Activated T-cell treated with anti-CD3 and anti-CD28 coated beads, Interleukin-2, amount 50 U/mL, for 72 hours (primary cell): Measurements from ENCODE around the gene DCP1A. TPM values are rescaled to one million over a fixed set of nuclear protein-coding genes. Genes with fewer than 3 reads are reported as not detected.
"Not testable (repeated sequence)": the region's sequence is repeated elsewhere in the genome, so short reads cannot be mapped to it uniquely, and the experiment has no call there.

Experiments
- ATAC-seq, 2 donors: fragments of 150-1000 bp; cut with Tn5 transposase; replicated peaks in 1 of 2; 2 replicates each; pipeline ENCODE4 v1.10.0; 2021; ENCODE audit warnings: moderate library complexity in 2 of 2, mild to moderate bottlenecking in 1 of 2
- DNase-seq, 2 donors: peaks; one replicate each; pipeline ENCODE4 v3.0.0; 2021 to 2022; ENCODE audit warnings: mixed read lengths in 1 of 2
- H3K27ac Mint-ChIP-seq: one replicate; pipeline ENCODE4 v1.8.0; 2022; ENCODE audit warnings: mild to moderate bottlenecking, moderate library complexity, mixed read lengths
- H3K27me3 Mint-ChIP-seq: one replicate; pipeline ENCODE4 v1.8.0; 2022; ENCODE audit warnings: low read depth, mixed read lengths
- H3K36me3 Mint-ChIP-seq, 2 donors: one replicate each; pipeline ENCODE4 v1.8.0; 2022; ENCODE audit warnings: mixed read lengths in 2 of 2, mild to moderate bottlenecking in 1 of 2; ENCODE audit not compliant: insufficient read depth in 2 of 2
- H3K4me1 Mint-ChIP-seq: one replicate; pipeline ENCODE4 v1.8.0; 2022; ENCODE audit warnings: low read depth, mixed read lengths
- H3K4me3 Mint-ChIP-seq, 2 donors: one replicate each; pipeline ENCODE4 v1.8.0; 2022; ENCODE audit warnings: mild to moderate bottlenecking in 2 of 2, mixed read lengths in 2 of 2, moderate library complexity in 2 of 2
- H3K9me3 Mint-ChIP-seq, 2 donors: one replicate each; pipeline ENCODE4 v1.8.0; 2022; ENCODE audit warnings: mixed read lengths in 2 of 2
- total RNA-seq, 2 donors: library from RNA; stranded (reverse); gene quantifications; one replicate each; pipeline ENCODE4 v1.2.3, GENCODE V29; 2022

Gene DCP1A
- total RNA-seq, 2 donors from 2014 or later, result 47.1 to 51.3 TPM

- peak; percentile 85 to 86 for DNase-seq
- Mint-ChIP-seq H3K27me3 (no peaks in the 10 kb centered on the region), H3K4me1 (peaks cover 37% of the 10 kb centered on the region), H3K27ac (peak within 1 kb of the TSS; percentile 77), H3K36me3 (peaks cover 2% of the 10 kb centered on the region in 2 donors), H3K9me3 (no peaks in the 10 kb centered on the region), H3K4me3 (peak within 1 kb of the TSS; percentile 92 to 95)
- peak; percentile 82 to 86 for ATAC-seq
Measured at GRCh38 chr3:53255775-53256703, 91.3 kb downstream of the DCP1A start, which contains the start of gene TKT. Gene TKT (minus strand): TSS chr3:53256022. CDS start chr3:53255942, 80 bp downstream.

GRCh38 chr3:53255423-53255774 is 91.9 kb downstream of the DCP1A start:
- peaks cover 2% of the 10 kb centered on the region in 2 donors for H3K36me3 Mint-ChIP-seq
- no peaks in the 10 kb centered on the region for H3K27me3 Mint-ChIP-seq
- H3K4me1 Mint-ChIP-seq, result peaks cover 41% of the 10 kb centered on the region
- DNase-seq, result peak; percentile 56 to 57
- H3K9me3 Mint-ChIP-seq, result no peaks in the 10 kb centered on the region
- peak overlapping the region; percentile 92 to 95 for H3K4me3 Mint-ChIP-seq
- peak; percentile 73 to 78 for ATAC-seq
- H3K27ac Mint-ChIP-seq, result peak overlapping the region; percentile 77

- Mint-ChIP-seq H3K9me3 (no peaks in the 10 kb centered on the region), H3K4me1 (peaks cover 47% of the 10 kb centered on the region), H3K36me3 (peaks cover 2% of the 10 kb centered on the region in 2 donors), H3K27ac (peak overlapping the region; percentile 77), H3K4me3 (peak overlapping the region; percentile 92 to 95), H3K27me3 (no peaks in the 10 kb centered on the region)
- DNase-seq (peak; percentile 64 to 74), ATAC-seq (peak; percentile 49 to 64)
Measured at GRCh38 chr3:53254509-53255422, 92.6 kb downstream of the DCP1A start.

- H3K4me1 Mint-ChIP-seq, result peaks cover 50% of the 10 kb centered on the region
- DNase-seq, result peak in 1 of 2 donors; percentile 25
- peak overlapping the region; percentile 50 for H3K27ac Mint-ChIP-seq
- H3K27me3 Mint-ChIP-seq, result no peaks in the 10 kb centered on the region
- H3K4me3 Mint-ChIP-seq, result peak overlapping the region; percentile 92 to 95
- no peaks in the 10 kb centered on the region for H3K9me3 Mint-ChIP-seq
- peaks cover 2% of the 10 kb centered on the region in 2 donors for H3K36me3 Mint-ChIP-seq
- ATAC-seq, result no peak
Measured at GRCh38 chr3:53253707-53254508, 93.4 kb downstream of the DCP1A start.

GRCh38 chr3:53252947-53253322 is 94.4 kb downstream of the DCP1A start:
- H3K27me3 Mint-ChIP-seq, H3K9me3 Mint-ChIP-seq, ATAC-seq, H3K36me3 Mint-ChIP-seq, DNase-seq: not testable (repeated sequence)
- Mint-ChIP-seq H3K4me3 (peak overlapping the region; percentile 74 to 95), H3K4me1 (peaks cover 55% of the 10 kb centered on the region), H3K27ac (peak overlapping the region; percentile 80)

GRCh38 chr3:53252096-53252946 is 95.0 kb downstream of the DCP1A start:
- Mint-ChIP-seq H3K4me3 (peak overlapping the region; percentile 74 to 95), H3K36me3 (peaks cover 2% of the 10 kb centered on the region in 2 donors), H3K4me1 (peaks cover 60% of the 10 kb centered on the region), H3K9me3 (no peaks in the 10 kb centered on the region), H3K27ac (peak overlapping the region; percentile 80), H3K27me3 (no peaks in the 10 kb centered on the region)
- DNase-seq, result no peak
- no peak for ATAC-seq

- no peaks in the 10 kb centered on the region for H3K27me3 Mint-ChIP-seq
- peak overlapping the region; percentile 4 to 74 for H3K4me3 Mint-ChIP-seq
- H3K27ac Mint-ChIP-seq, result peak overlapping the region; percentile 85
- DNase-seq (no peak), ATAC-seq (no peak)
- H3K4me1 Mint-ChIP-seq, result peaks cover 63% of the 10 kb centered on the region
- H3K36me3 Mint-ChIP-seq, result peaks cover under 1 to 2% of the 10 kb centered on the region in 2 donors
- H3K9me3 Mint-ChIP-seq, result no peaks in the 10 kb centered on the region
Measured at GRCh38 chr3:53250881-53251605, 96.3 kb downstream of the DCP1A start.

GRCh38 chr3:53250453-53250852 is 96.9 kb downstream of the DCP1A start:
- no peak overlapping the region for H3K4me3 Mint-ChIP-seq
- H3K36me3 Mint-ChIP-seq, result peaks cover 0 to 2% of the 10 kb centered on the region in 2 donors
- peak overlapping the region; percentile 88 for H3K27ac Mint-ChIP-seq
- ATAC-seq (no peak), DNase-seq (no peak)
- H3K27me3 Mint-ChIP-seq, result no peaks in the 10 kb centered on the region
- peaks cover 65% of the 10 kb centered on the region for H3K4me1 Mint-ChIP-seq
- H3K9me3 Mint-ChIP-seq, result no peaks in the 10 kb centered on the region

- DNase-seq, result no peak
- Mint-ChIP-seq H3K27me3 (no peaks in the 10 kb centered on the region), H3K9me3 (no peaks in the 10 kb centered on the region), H3K4me1 (peaks cover 48% of the 10 kb centered on the region), H3K36me3 (no peaks in the 10 kb centered on the region), H3K27ac (peak overlapping the region; percentile 50), H3K4me3 (peak overlapping the region in 1 of 2 donors; percentile 37)
- ATAC-seq, result no peak
Measured at GRCh38 chr3:53248161-53248560, 99.2 kb downstream of the DCP1A start.

GRCh38 chr3:53247619-53248018 is 99.7 kb downstream of the DCP1A start:
- ATAC-seq (peak in 1 of 2 donors; percentile 18), DNase-seq (no peak)
- H3K27me3 Mint-ChIP-seq, result no peaks in the 10 kb centered on the region
- H3K36me3 Mint-ChIP-seq, result no peaks in the 10 kb centered on the region
- no peaks in the 10 kb centered on the region for H3K9me3 Mint-ChIP-seq
- H3K4me1 Mint-ChIP-seq, result peaks cover 42% of the 10 kb centered on the region
- peak overlapping the region; percentile 50 for H3K27ac Mint-ChIP-seq
- H3K4me3 Mint-ChIP-seq, result peak overlapping the region in 1 of 2 donors; percentile 37

- no peak overlapping the region for H3K27ac Mint-ChIP-seq
- H3K27me3 Mint-ChIP-seq, result no peaks in the 10 kb centered on the region
- no peaks in the 10 kb centered on the region for H3K36me3 Mint-ChIP-seq
- no peak overlapping the region for H3K4me3 Mint-ChIP-seq
- peaks cover 15% of the 10 kb centered on the region for H3K4me1 Mint-ChIP-seq
- no peaks in the 10 kb centered on the region for H3K9me3 Mint-ChIP-seq
- DNase-seq (no peak), ATAC-seq (no peak)
Measured at GRCh38 chr3:53244271-53244670, 103.1 kb downstream of the DCP1A start.
